Urinary bladder (tissue), 4 donors: Measurements from ENCODE around the gene AAMDC. TPM values are rescaled to one million over a fixed set of nuclear protein-coding genes. Genes with fewer than 3 reads are reported as not detected.
"Not testable (repeated sequence)": the region's sequence is repeated elsewhere in the genome, so short reads cannot be mapped to it uniquely, and the experiment has no call there.

Source experiments
- DNase-seq: peaks from one replicate; pipeline ENCODE4 v3.0.0-alpha.2; 2015; ENCODE audit errors: extremely low spot score
- H3K27ac ChIP-seq: one replicate; pipeline ENCODE4 v1.5.1; 2013; ENCODE audit warnings: low read depth, mild to moderate bottlenecking, moderate library complexity
- H3K36me3 ChIP-seq: one replicate; pipeline ENCODE4 v1.6.1; 2013; ENCODE audit warnings: mild to moderate bottlenecking, moderate library complexity; ENCODE audit not compliant: insufficient read depth
- H3K4me1 ChIP-seq: one replicate; pipeline ENCODE4 v1.6.1; 2013; ENCODE audit warnings: mild to moderate bottlenecking, moderate library complexity; ENCODE audit not compliant: insufficient read depth
- H3K4me3 ChIP-seq: one replicate; pipeline ENCODE4 v1.5.1; 2013; ENCODE audit warnings: low read depth, low read length
- WGBS: extraction: QIAGEN DNeasy Blood & Tissue Kit; methylation state at CpG from one replicate; pipeline ENCODE4 v1.1.7; 2013; 5-methylcytosine and 5-hydroxymethylcytosine counted together
- polyA plus RNA-seq: library from polyadenylated mRNA; stranded (reverse); fragments of 200-250 nt; gene quantifications from one replicate; pipeline ENCODE4 v1.2.3, GENCODE V29; 2013
- total RNA-seq: library from RNA; depleted of rRNA; stranded (reverse); fragments of >200 nt; gene quantifications from one replicate; pipeline ENCODE4 v1.2.3, GENCODE V29; 2014
- donor health status: healthy with polysubstance abuse.
- donor health status: healthy.

AAMDC gene
- total and polyA plus RNA-seq, 2 donors = 24.6 to 74.5 TPM

GRCh38 chr11:77842441-77843121 is 21.6 kb downstream of the AAMDC start:
- Histone ChIP-seq H3K36me3 (peaks cover 6% of the 10 kb centered on the region), H3K4me1 (no peaks in the 10 kb centered on the region), H3K4me3 (no peak overlapping the region), H3K27ac (no peak overlapping the region)
- DNase-seq = no peak
- WGBS = 79% methylated on average over 1 of the region's 1 CpG

DNA sequence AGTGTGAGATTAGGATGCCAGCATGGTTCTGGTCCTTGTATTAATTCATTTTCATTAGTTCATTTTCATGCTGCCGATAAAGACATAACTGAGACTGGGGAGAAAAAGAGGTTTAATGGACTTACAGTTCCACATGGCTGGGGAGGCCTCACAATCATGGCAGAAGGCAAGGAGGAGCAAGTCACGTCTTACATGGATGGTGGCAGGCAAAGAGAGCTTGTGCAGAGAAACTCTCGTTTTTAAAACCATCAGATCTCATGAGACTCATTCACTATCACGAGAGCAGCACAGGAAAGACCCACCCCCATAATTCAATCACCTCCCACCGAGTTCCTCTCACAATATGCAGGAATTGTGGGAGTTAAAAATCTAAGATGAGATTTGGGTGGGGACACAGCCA is 22.8 kb downstream of the AAMDC start:
- H3K36me3 ChIP-seq = not testable (repeated sequence)
- WGBS = 86% methylated on average over 5 of the region's 5 CpGs

DNA sequence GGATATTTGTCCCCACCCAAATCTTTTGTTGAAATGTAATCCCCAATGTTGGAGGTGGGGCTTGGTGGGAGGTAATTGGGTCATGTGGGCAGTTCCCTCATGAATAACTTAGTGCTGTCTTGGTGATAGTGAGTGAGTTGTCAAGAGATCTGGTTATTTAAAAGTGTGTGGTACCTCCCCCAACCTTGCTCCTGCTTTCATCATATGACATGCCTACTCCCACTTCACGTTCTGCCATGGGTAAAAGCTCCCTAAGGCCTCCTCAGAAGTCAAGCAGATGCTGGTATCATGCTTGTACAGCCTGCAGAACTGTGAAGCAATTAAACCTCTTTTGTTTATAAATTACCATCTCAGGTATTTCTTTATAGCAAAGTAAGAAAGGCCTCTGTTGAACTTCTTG is 30.6 kb downstream of the AAMDC start:
- WGBS = 79% methylated on average over 1 of the region's 1 CpG
- Histone ChIP-seq H3K36me3 (no peaks in the 10 kb centered on the region), H3K4me1 (no peaks in the 10 kb centered on the region), H3K27ac (no peak overlapping the region), H3K4me3 (no peak overlapping the region)
- DNase-seq = no peak

More for the DNA sequence above, 22.8 kb downstream of the AAMDC start:
- H3K4me1 ChIP-seq, H3K27ac ChIP-seq, H3K4me3 ChIP-seq, DNase-seq: not testable (repeated sequence)

DNA sequence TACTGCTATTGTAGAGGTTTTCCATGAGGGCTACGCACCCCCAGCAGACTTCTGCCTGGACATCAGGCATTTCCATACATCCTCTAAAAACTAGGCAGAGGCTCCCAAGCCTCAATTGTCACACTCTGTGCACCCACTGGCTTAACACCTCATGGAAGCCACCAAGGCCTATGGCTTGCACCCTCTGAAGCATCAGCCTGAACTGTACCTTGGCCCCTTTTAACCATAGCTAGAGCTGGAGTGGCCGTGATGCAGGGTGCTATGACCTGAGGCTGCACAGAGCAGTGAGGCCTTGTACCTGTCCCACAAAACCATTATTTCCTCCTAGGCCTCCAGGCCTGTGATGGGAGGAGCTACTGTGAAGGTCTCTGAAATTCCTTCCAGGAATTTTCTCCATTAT is 33.9 kb downstream of the AAMDC start:
- no peak for DNase-seq
- 98% methylated on average over 2 of the region's 2 CpGs for WGBS
- no peak overlapping the region for H3K4me3 ChIP-seq
- H3K27ac ChIP-seq = no peak overlapping the region
- no peaks in the 10 kb centered on the region for H3K36me3 ChIP-seq
- H3K4me1 ChIP-seq = no peaks in the 10 kb centered on the region

DNA sequence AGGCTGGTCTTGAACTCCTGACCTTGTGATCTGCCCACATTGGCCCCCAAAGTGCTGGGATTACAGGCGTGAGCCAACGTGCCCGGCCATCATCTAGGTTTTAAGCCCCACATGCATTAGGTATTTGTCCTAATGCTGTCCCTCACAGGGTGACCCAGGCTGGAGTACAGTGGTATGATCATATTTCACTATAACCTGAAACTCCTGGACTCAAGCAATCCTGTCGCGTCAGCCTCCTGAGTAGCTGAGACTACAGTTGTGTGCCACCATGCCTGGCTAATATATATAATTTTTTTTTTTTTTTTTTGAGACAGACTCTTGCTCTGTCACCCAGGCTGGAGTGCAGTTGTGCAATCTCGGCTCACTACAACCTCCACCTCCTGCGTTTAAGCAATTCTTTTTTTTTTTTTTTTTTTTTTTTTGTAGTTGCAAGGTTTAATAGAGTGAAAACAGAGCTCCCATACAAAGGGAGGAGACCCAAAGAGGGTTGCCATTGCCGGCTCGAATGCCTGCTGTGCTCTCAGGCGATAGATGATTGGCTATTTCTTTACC is 37.0 kb downstream of the AAMDC start:
- not testable (repeated sequence) for H3K36me3 ChIP-seq, H3K4me3 ChIP-seq, H3K27ac ChIP-seq, H3K4me1 ChIP-seq, DNase-seq
- whole genome bisulfite sequencing = 88% methylated on average over 10 of the region's 10 CpGs

- WGBS = 94% methylated on average over 10 of the region's 10 CpGs
Measured at GRCh38 chr11:77861444-77861843, 40.5 kb downstream of the AAMDC start.

DNA sequence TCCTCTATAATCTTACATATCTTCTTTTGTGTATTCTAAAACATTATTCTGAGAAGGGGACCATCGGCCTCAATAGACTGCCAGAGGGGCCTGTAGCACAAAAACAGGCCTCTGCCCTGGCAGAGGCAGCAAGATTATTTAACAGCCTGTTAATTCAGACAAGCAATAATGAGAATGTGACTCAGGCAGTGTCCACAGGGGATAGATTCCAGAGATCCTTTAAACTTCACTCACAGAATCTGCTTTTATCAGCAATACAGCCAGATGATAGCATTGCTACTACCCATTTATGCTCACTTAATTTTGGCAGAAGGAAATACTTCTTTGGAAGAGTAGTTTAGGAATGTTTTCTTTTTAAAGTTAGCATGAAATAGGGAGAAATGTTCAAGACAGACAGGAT is 44.9 kb downstream of the AAMDC start:
- no peaks in the 10 kb centered on the region for H3K36me3 ChIP-seq
- H3K27ac ChIP-seq = no peak overlapping the region
- no peak overlapping the region for H3K4me3 ChIP-seq
- H3K4me1 ChIP-seq = no peaks in the 10 kb centered on the region
- WGBS = 43% methylated on average over 1 of the region's 1 CpG
- no peak for DNase-seq

More at GRCh38 chr11:77861444-77861843, 40.5 kb downstream of the AAMDC start:
- DNase-seq, H3K4me1 ChIP-seq, H3K27ac ChIP-seq, H3K36me3 ChIP-seq, H3K4me3 ChIP-seq: not testable (repeated sequence)

- no peaks in the 10 kb centered on the region for H3K4me1 ChIP-seq
- H3K4me3 ChIP-seq = no peak overlapping the region
- 90% methylated on average over 1 of the region's 1 CpG for WGBS
- H3K36me3 ChIP-seq = no peaks in the 10 kb centered on the region
- no peak for DNase-seq
- H3K27ac ChIP-seq = no peak overlapping the region
Measured at GRCh38 chr11:77866336-77866735, 45.4 kb downstream of the AAMDC start.

GRCh38 chr11:77868744-77869143 is 47.8 kb downstream of the AAMDC start:
- H3K4me3 ChIP-seq = no peak overlapping the region
- no peaks in the 10 kb centered on the region for H3K4me1 ChIP-seq
- no peak overlapping the region for H3K27ac ChIP-seq
- no peaks in the 10 kb centered on the region for H3K36me3 ChIP-seq
- DNase-seq = no peak
- 97% methylated on average over 4 of the region's 4 CpGs for WGBS

DNA sequence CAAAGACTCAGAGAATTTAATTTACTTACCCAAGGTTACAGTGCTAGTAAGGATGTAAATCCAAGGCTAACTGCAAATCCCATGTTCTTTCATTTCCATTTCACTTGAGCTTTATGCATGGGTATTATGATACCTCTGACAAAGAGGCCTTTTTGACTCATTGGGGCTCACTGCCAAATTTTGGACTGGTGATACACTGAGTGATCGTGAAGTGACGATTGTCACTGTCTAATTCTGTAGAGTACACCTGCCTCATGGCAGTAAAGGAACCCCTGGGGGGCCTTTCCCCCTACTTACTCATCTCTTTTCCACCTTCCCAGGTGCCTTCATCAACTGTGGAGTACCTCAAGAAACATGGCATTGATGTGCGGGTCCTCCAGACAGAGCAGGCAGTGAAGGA is 50.9 kb downstream of the AAMDC start:
- Histone ChIP-seq H3K36me3 (no peaks in the 10 kb centered on the region), H3K4me3 (no peak overlapping the region), H3K4me1 (no peaks in the 10 kb centered on the region), H3K27ac (no peak overlapping the region)
- DNase-seq = no peak
- WGBS = 95% methylated on average over 3 of the region's 3 CpGs

GRCh38 chr11:77873345-77873744 is 52.4 kb downstream of the AAMDC start:
- WGBS = 88% methylated on average over 1 of the region's 1 CpG
- H3K36me3 ChIP-seq = no peaks in the 10 kb centered on the region

DNA sequence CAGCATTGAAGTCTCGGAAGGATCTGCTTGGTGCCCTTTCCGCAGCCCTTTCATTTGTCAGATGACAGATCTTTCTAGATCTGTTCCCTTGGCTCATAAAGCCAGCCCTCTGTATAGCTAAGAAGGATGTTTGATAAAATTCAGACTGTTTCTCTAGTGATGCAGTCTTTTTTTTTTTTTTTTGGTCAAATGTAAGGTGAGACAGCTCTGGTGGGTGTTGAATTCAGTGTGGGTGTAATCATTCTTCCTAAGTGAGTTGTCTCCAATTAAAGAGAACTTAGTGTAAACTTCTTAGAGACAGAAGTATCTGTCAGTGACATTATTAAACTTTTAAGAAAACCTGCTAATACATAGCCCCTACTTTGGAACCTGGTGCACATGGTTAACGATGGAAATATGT is 53.3 kb downstream of the AAMDC start:
- H3K36me3 ChIP-seq = no peaks in the 10 kb centered on the region
- 94% methylated on average over 3 of the region's 3 CpGs for WGBS
- DNase-seq = no peak
- no peak overlapping the region for H3K4me3 ChIP-seq
- H3K4me1 ChIP-seq = no peaks in the 10 kb centered on the region
- no peak overlapping the region for H3K27ac ChIP-seq

More at GRCh38 chr11:77873345-77873744, 52.4 kb downstream of the AAMDC start:
- Histone ChIP-seq H3K4me3 (no peak overlapping the region), H3K27ac (no peak overlapping the region), H3K4me1 (no peaks in the 10 kb centered on the region)
- DNase-seq = no peak

GRCh38 chr11:77876045-77876444 is 55.1 kb downstream of the AAMDC start:
- WGBS = 74% methylated on average over 3 of the region's 3 CpGs
- no peak overlapping the region for H3K27ac ChIP-seq
- H3K4me3 ChIP-seq = no peak overlapping the region
- H3K36me3 ChIP-seq = no peaks in the 10 kb centered on the region
- DNase-seq = no peak
- no peaks in the 10 kb centered on the region for H3K4me1 ChIP-seq

- not testable (repeated sequence) for H3K27ac ChIP-seq
- 25% methylated on average over 4 of the region's 4 CpGs for WGBS
Measured at GRCh38 chr11:77878247-77878646, 57.3 kb downstream of the AAMDC start.

More at GRCh38 chr11:77878247-77878646, 57.3 kb downstream of the AAMDC start:
- H3K4me1 ChIP-seq, H3K4me3 ChIP-seq, DNase-seq, H3K36me3 ChIP-seq: not testable (repeated sequence)
